ENCODE measurements around the gene LPIN1. TPM values are rescaled to one million over a fixed set of nuclear protein-coding genes. Genes with fewer than 3 reads are reported as not detected.
A peak's percentile ranks its signal among the peaks of the same experiment; 100 is the strongest.

Gene LPIN1
- total RNA-seq, 1 donor = 50.6 TPM

- no peak for DNase-seq (ENCODE audit: low read depth in 2 of 3, low spot score in 2 of 3)
These were observed 114.6 kb downstream of the LPIN1 start for GRCh38 chr2:11861044-11861443.

- DNase-seq (ENCODE audit: low read depth in 2 of 3, low spot score in 2 of 3) = no peak
These were observed 115.6 kb downstream of the LPIN1 start for GRCh38 chr2:11862049-11862448.

GRCh38 chr2:11863103-11863502, 116.7 kb downstream of the LPIN1 start:
- DNase-seq (ENCODE audit: low read depth in 2 of 3, low spot score in 2 of 3) = no peak

GRCh38 chr2:11863513-11864328, 117.3 kb downstream of the LPIN1 start:
- peak; percentile 37 to 64 (median 58) for DNase-seq (ENCODE audit: low read depth in 2 of 3, low spot score in 2 of 3)

GRCh38 chr2:11864724-11865123, 118.3 kb downstream of the LPIN1 start:
- no peak for DNase-seq (ENCODE audit: low read depth in 2 of 3, low spot score in 2 of 3)

- no peak for DNase-seq (ENCODE audit: low read depth in 2 of 3, low spot score in 2 of 3)
These were observed 118.9 kb downstream of the LPIN1 start for GRCh38 chr2:11865378-11865777.

- DNase-seq (ENCODE audit: low read depth in 2 of 3, low spot score in 2 of 3) = no peak
These were observed 119.4 kb downstream of the LPIN1 start for GRCh38 chr2:11865805-11866204.

GRCh38 chr2:11866358-11867335, 120.2 kb downstream of the LPIN1 start:
- no peak for DNase-seq (ENCODE audit: low read depth in 2 of 3, low spot score in 2 of 3)

GRCh38 chr2:11867926-11868325, 121.5 kb downstream of the LPIN1 start:
- DNase-seq (ENCODE audit: low read depth in 2 of 3, low spot score in 2 of 3) = no peak

- DNase-seq (ENCODE audit: low read depth in 2 of 3, low spot score in 2 of 3) = no peak
These were observed 123.1 kb downstream of the LPIN1 start for GRCh38 chr2:11869391-11869991.

GRCh38 chr2:11870064-11870463, 123.6 kb downstream of the LPIN1 start:
- DNase-seq (ENCODE audit: low read depth in 2 of 3, low spot score in 2 of 3) = no peak

GRCh38 chr2:11870584-11870983, 124.2 kb downstream of the LPIN1 start:
- DNase-seq (ENCODE audit: low read depth in 2 of 3, low spot score in 2 of 3) = no peak

- no peak for DNase-seq (ENCODE audit: low read depth in 2 of 3, low spot score in 2 of 3)
These were observed 125.0 kb downstream of the LPIN1 start for GRCh38 chr2:11871421-11871820.

GRCh38 chr2:11872247-11872947, 126.0 kb downstream of the LPIN1 start:
- DNase-seq (ENCODE audit: low read depth in 2 of 3, low spot score in 2 of 3) = peak in 1 of 3 donors; percentile 24

GRCh38 chr2:11872948-11873269, 126.5 kb downstream of the LPIN1 start:
- DNase-seq (ENCODE audit: low read depth in 2 of 3, low spot score in 2 of 3) = no peak

GRCh38 chr2:11873356-11874154, 127.1 kb downstream of the LPIN1 start:
- DNase-seq (ENCODE audit: low read depth in 2 of 3, low spot score in 2 of 3) = no peak

- no peak for DNase-seq (ENCODE audit: low read depth in 2 of 3, low spot score in 2 of 3)
These were observed 128.4 kb downstream of the LPIN1 start for GRCh38 chr2:11874861-11875260.

- DNase-seq (ENCODE audit: low read depth in 2 of 3, low spot score in 2 of 3) = no peak
These were observed 129.0 kb downstream of the LPIN1 start for GRCh38 chr2:11875481-11875880.

- DNase-seq (ENCODE audit: low read depth in 2 of 3, low spot score in 2 of 3) = no peak
These were observed 130.0 kb downstream of the LPIN1 start for GRCh38 chr2:11876436-11876835.

- no peak for DNase-seq (ENCODE audit: low read depth in 2 of 3, low spot score in 2 of 3)
These were observed 130.5 kb downstream of the LPIN1 start for GRCh38 chr2:11876889-11877288.
